NCI-H1417 (cell line): Measurements from ENCODE around the gene UGT1A4.

Experiments
- DNase-seq, 3 experiments: peaks; one replicate each; lab custom pipeline; 2025; lab: John Stamatoyannopoulos, UW

Gene UGT1A4

DNA sequence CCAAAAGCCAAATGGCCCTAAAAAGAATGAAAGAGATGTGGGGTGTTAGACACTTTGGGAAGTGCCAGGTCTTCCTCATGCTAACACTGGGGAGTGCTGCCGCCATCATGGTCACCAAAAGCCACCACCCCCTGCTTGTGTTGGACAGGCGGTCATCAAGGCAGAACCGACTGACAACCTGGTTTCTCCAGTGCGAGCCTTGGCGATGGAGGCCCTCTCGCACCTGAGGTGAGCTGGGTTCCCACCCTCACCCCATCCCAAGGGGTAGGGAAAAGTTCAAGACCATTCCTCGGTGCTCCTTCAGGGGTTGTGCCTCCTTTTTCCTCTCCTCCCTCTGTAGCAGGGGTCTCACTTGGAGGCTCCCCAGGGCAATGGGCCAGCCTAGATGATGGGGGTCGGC is 93.2 kb downstream of the UGT1A4 start:
- DNase-seq: no peak

GRCh38 chr2:233813236-233814055 is 94.9 kb downstream of the UGT1A4 start:
- no peak for DNase-seq

DNA sequence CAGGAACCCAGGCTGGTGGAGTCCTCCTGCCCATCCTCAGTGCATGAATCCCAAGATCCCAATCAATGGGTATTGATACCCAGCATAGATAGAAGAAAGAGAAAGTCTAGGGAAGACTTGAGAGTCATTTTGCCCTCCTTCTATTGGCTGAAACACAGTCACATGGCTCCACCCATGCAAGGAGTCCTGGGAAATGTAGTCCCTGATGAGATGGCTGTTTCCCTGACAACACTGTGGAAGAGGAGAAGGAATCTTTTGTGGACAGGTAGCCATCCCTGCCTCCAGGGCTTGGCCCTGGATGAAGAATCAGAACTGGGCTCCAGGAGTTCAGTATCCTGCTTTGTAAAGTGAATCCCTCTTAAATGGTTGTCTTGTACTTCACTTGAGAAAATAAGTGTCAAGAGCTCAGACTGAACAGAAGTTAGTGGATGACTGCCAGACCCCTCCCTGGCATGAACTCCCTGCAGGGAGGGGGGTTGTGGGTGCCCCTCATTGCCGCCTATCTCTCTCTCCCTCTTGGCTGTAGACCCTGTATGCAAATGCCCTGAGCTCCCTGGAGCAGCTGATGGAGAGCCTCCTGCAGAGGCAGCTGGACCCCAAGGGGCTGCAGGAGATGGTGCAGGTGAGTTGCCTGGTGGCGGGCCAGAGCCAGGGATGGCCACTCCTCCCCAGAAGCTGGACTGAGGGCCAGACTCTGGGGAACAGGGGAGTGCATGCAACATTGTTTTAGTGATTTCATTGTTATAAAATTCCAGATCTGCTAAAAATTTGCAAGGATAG is 95.7 kb downstream of the UGT1A4 start:
- DNase-seq: peak in 1 of 3 experiments; percentile 5

DNA sequence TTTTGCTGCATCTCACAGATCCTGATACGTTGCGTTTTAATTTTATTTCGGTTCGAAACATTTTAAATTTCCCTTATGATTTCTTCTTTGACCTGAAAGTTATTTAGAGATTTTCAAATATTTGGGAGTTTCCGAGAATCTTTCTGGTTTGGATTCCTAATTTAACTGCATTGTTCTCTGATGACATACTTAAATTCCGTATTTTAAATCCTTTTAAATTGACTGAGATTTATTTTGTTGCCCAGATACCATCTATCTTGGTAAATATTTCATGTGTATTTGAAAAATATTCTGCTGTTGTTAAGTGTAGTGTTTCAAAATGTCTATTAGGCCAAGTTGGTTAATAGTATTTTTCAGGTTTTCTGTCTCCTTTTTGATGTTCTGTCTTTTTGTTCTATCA is 97.3 kb downstream of the UGT1A4 start:
- DNase-seq: no peak

GRCh38 chr2:233816334-233816733 is 97.8 kb downstream of the UGT1A4 start:
- DNase-seq: peak in 1 of 3 experiments; percentile 15

- no peak for DNase-seq
Measured at GRCh38 chr2:233816771-233817170, 98.2 kb downstream of the UGT1A4 start.

DNA sequence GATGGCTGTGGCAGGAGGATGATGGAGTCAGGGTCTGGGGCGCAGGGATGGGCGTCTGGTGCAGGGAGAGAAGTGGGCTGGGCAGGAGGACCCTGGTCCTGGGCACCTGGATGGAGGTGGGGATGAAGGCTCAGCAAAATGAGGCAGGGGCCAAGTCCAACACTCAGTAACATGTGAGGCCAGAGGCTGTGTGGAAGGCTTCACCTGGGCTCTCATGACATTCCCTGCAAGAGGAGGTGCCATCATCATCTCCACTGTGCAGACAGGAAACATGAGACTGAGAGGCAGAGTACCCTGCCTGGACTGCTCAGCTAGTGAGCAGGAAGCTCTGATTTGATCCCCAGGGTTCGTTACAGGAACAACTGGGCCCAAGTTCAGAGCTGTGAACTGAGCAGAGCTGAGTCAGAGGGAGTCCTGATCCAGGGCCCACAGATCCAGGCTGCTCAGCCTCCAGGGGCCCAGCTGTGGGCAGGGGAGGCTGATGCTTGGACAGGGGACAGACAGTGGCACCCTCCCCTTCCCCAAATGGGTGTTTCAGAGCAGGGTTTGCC is 98.9 kb downstream of the UGT1A4 start:
- no peak for DNase-seq

- DNase-seq: no peak
Measured at GRCh38 chr2:233817995-233818638, 99.6 kb downstream of the UGT1A4 start.

- no peak for DNase-seq
Measured at GRCh38 chr2:233818639-233819621, 100.4 kb downstream of the UGT1A4 start.

DNA sequence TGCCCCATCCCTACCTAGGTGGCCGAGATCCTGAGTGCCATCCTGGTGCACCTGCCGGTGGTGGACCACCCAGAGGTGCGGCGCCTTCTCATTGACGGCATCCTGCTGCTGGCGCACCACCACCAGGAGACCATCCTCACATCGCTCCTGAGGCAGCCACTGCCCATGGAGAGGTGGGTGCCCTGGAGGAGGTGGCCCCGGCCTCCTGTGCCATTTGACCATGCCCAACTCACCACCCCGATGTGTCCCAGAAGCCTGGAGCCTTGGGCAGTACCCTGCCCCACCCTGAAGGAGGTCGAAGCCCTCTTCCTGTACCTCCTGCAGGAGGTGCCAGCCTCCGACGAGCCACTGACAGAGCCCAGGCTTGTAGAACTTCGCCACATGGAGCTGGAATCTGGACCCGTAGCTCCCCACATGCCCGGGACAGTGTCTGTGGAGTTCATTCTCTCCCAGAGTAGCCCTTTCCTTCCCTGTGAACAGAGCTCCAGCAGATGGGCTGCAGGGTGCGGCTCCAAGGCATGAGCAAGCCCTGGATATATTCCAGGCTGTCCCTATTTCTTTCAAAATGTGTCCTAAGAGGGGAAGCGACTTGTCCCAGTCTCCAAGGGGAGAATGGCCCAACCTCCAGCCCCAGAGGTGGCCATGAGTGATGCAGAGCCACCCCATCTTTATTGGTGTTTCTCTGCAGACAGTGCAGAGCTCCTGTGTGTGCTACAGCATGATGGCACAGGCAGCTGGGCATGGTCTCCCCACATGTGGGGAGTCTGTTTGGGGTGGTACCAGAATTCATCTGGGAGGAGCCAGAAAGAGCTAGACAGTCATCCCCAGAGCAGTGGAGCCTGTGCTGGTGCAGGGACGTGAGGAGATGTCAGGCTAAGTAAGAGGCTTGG is 101.6 kb downstream of the UGT1A4 start:
- DNase-seq: no peak

DNA sequence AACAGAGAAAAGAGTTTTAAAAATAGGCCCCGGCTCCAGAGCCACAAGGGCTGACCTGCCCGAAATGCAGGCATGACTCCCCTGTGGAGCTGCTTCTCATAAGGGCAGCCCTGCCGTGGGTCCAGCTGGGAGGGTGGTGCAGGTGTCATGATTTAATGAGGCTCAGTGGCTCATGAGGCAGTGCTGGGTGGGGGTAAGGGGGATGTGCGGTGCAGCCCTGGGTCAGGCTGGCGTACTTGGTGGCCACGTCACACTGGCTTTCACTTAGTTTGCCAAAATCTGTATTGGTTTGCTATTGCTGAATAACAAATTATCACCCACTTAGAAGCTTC is 102.2 kb downstream of the UGT1A4 start:
- no peak for DNase-seq

GRCh38 chr2:233821196-233821595 is 102.7 kb downstream of the UGT1A4 start:
- no peak for DNase-seq

- no peak for DNase-seq
Measured at GRCh38 chr2:233821709-233822100, 103.2 kb downstream of the UGT1A4 start.

GRCh38 chr2:233822101-233822771 is 103.7 kb downstream of the UGT1A4 start:
- DNase-seq: no peak
